GM19351 (cell line): Measurements from ENCODE around the gene MAML1.

Source experiments
- ATAC-seq: cut with Tn5 transposase; IDR thresholded peaks from one replicate; pipeline ENCODE4 v1.9.1; 2021; ENCODE audit warnings: mild to moderate bottlenecking, moderate library complexity; ENCODE audit not compliant: unreplicated experiment

The MAML1 gene

GRCh38 chr5:179791881-179792611 is 59.4 kb downstream of the MAML1 start:
- ATAC-seq: no peak

- no peak for ATAC-seq
Observed at GRCh38 chr5:179792612-179793467, 60.2 kb downstream of the MAML1 start.

- no peak for ATAC-seq
Observed at GRCh38 chr5:179793468-179794139, 61.0 kb downstream of the MAML1 start, which contains the start of gene LTC4S. Gene LTC4S (plus strand): TSS chr5:179793986. CDS start chr5:179794081, 95 bp downstream.

- no peak for ATAC-seq
Observed at GRCh38 chr5:179794171-179794570, 61.5 kb downstream of the MAML1 start.

GRCh38 chr5:179794575-179794974 is 62.0 kb downstream of the MAML1 start:
- no peak for ATAC-seq

- ATAC-seq: no peak
Observed at GRCh38 chr5:179795049-179795862, 62.6 kb downstream of the MAML1 start.

GRCh38 chr5:179795863-179796833 is 63.5 kb downstream of the MAML1 start:
- peak; percentile 73 for ATAC-seq

- ATAC-seq: no peak
Observed at GRCh38 chr5:179796877-179797608, 64.4 kb downstream of the MAML1 start.

GRCh38 chr5:179797741-179798140 is 65.1 kb downstream of the MAML1 start:
- no peak for ATAC-seq

- ATAC-seq: no peak
Observed at GRCh38 chr5:179798144-179798770, 65.6 kb downstream of the MAML1 start.

- ATAC-seq: no peak
Observed at GRCh38 chr5:179798771-179799643, 66.4 kb downstream of the MAML1 start.

GRCh38 chr5:179799644-179799973 is 67.0 kb downstream of the MAML1 start:
- ATAC-seq: no peak

GRCh38 chr5:179800071-179800695 is 67.6 kb downstream of the MAML1 start:
- no peak for ATAC-seq

- no peak for ATAC-seq
Observed at GRCh38 chr5:179800696-179801201, 68.1 kb downstream of the MAML1 start.

GRCh38 chr5:179801304-179802206 is 68.9 kb downstream of the MAML1 start:
- ATAC-seq: no peak
